GM12873 (cell line): ENCODE data around the gene ERGIC1.

Experiments
- CTCF ChIP-seq: IDR thresholded peaks from 2 replicates; pipeline ENCODE4 v1.5.1; 2012; ENCODE audit warnings: low read depth, mild to moderate bottlenecking, moderate library complexity, low read length, control low read depth; ENCODE audit not compliant: insufficient read depth; ENCODE audit errors: missing control alignments

Gene ERGIC1

GRCh38 chr5:172797771-172798191 is 36.3 kb upstream of the ERGIC1 start:
- no peak for TF ChIP-seq CTCF

- TF ChIP-seq CTCF, result no peak
Observed at GRCh38 chr5:172798422-172799215, 35.4 kb upstream of the ERGIC1 start.

- TF ChIP-seq CTCF, result no peak
Observed at GRCh38 chr5:172799416-172799815, 34.6 kb upstream of the ERGIC1 start.

GRCh38 chr5:172800088-172800551 is 33.9 kb upstream of the ERGIC1 start:
- TF ChIP-seq CTCF, result no peak

GRCh38 chr5:172801179-172801671 is 32.8 kb upstream of the ERGIC1 start:
- no peak for TF ChIP-seq CTCF

GRCh38 chr5:172802112-172802511 is 31.9 kb upstream of the ERGIC1 start:
- no peak for TF ChIP-seq CTCF

- no peak for TF ChIP-seq CTCF
Observed at GRCh38 chr5:172802567-172803176, 31.4 kb upstream of the ERGIC1 start.
